GM12864 (cell line): ENCODE measurements around the gene RAB40AL.

Source experiments
- DNase-seq: peaks from one replicate; pipeline ENCODE4 v3.0.0-alpha.2; 2011; ENCODE audit warnings: low read depth
- H3K4me3 ChIP-seq: 2 replicates; pipeline ENCODE4 v1.5.1; 2011; ENCODE audit warnings: mild to moderate bottlenecking, low read depth, low read length, control low read depth
- CTCF ChIP-seq: IDR thresholded peaks from 2 replicates; pipeline ENCODE4 v1.5.1; 2011; ENCODE audit warnings: low read depth, mild to moderate bottlenecking, moderate library complexity, low read length, control low read depth, inconsistent platforms; ENCODE audit errors: missing control alignments

RAB40AL gene

GRCh38 chrX:102985192-102985591, 48.1 kb downstream of the RAB40AL start:
- no peak for TF ChIP-seq CTCF
- H3K4me3 ChIP-seq: no peak overlapping the region
- no peak for DNase-seq
